GM20431 (cell line): ENCODE results near the gene C14orf119.

Experiments used
- in situ Hi-C: fragments of 300-500 bp; cut with MseI, MboI; formaldehyde crosslinking; loops from one replicate; pipeline ENCODE4 v1.15.0; 2020; ENCODE audit warnings: low sequenced_read_pairs; ENCODE audit not compliant: unreplicated experiment

C14orf119 gene

GRCh38 chr14:23058654-23059504 is 36.4 kb upstream of the C14orf119 start:
- in situ Hi-C loops, result loop anchor here (10.0 kb wide), 1 partner anchor 64 kb away; no protein-coding TSS in a partner anchor

GRCh38 chr14:23060536-23061260 is 34.6 kb upstream of the C14orf119 start:
- in situ Hi-C loops, result no loop called here

GRCh38 chr14:23062002-23062401 is 33.3 kb upstream of the C14orf119 start:
- in situ Hi-C loops, result no loop called here

- in situ Hi-C loops, result no loop called here
These were observed 31.7 kb upstream of the C14orf119 start for GRCh38 chr14:23063601-23064000.

GRCh38 chr14:23066368-23066767 is 28.9 kb upstream of the C14orf119 start:
- in situ Hi-C loops, result no loop called here

- in situ Hi-C loops, result no loop called here
These were observed 28.2 kb upstream of the C14orf119 start for GRCh38 chr14:23066855-23067744.

GRCh38 chr14:23067847-23068788 is 27.2 kb upstream of the C14orf119 start:
- in situ Hi-C loops, result no loop called here

GRCh38 chr14:23068789-23069412 is 26.4 kb upstream of the C14orf119 start:
- in situ Hi-C loops, result no loop called here

- in situ Hi-C loops, result no loop called here
These were observed 25.9 kb upstream of the C14orf119 start for GRCh38 chr14:23069413-23069806.

- in situ Hi-C loops, result no loop called here
These were observed 24.8 kb upstream of the C14orf119 start for GRCh38 chr14:23070262-23071129.

- in situ Hi-C loops, result no loop called here
These were observed 23.9 kb upstream of the C14orf119 start for GRCh38 chr14:23071244-23071920.

- in situ Hi-C loops, result no loop called here
These were observed 23.3 kb upstream of the C14orf119 start for GRCh38 chr14:23071921-23072539.

- in situ Hi-C loops, result no loop called here
These were observed 20.4 kb upstream of the C14orf119 start for GRCh38 chr14:23074906-23075305.

- in situ Hi-C loops, result no loop called here
These were observed 18.4 kb upstream of the C14orf119 start for GRCh38 chr14:23076785-23077408.

GRCh38 chr14:23077962-23078361 is 17.3 kb upstream of the C14orf119 start:
- in situ Hi-C loops, result no loop called here

- in situ Hi-C loops, result no loop called here
These were observed 16.6 kb upstream of the C14orf119 start for GRCh38 chr14:23078692-23079116.
